SH-SY5Y (cell line): ENCODE results near the gene ZNF70.

Experiments used
- GATA2 ChIP-seq: IDR thresholded peaks from 2 replicates; pipeline ENCODE4 v1.6.1; 2011; ENCODE audit warnings: mild to moderate bottlenecking, low read depth, low read length
- GATA3 ChIP-seq: IDR thresholded peaks from 2 replicates; pipeline ENCODE4 v1.6.1; 2011; ENCODE audit warnings: low read depth, mild to moderate bottlenecking, low read length, moderate library complexity

GRCh38 chr22:23778577-23778900 lies 27.6 kb upstream of the ZNF70 start:
- no peak for TF ChIP-seq GATA2
- TF ChIP-seq GATA3, result no peak
